Effector memory CD4-positive, alpha-beta T cell (primary cell): ENCODE results near the gene MAD2L2.

Source experiments
- DNase-seq, 3 donors: peaks; one replicate each; pipeline ENCODE4 v3.0.0-alpha.2; 2020
- H3K27ac ChIP-seq: 2 replicates; pipeline ENCODE4 v1.7.0; 2013; ENCODE audit warnings: mild to moderate bottlenecking, low read length, moderate library complexity; ENCODE audit not compliant: insufficient read depth, poor library complexity, severe bottlenecking
- H3K27me3 ChIP-seq: replicated peaks from 2 replicates; pipeline ENCODE4 v1.7.0; 2013; ENCODE audit warnings: mild to moderate bottlenecking, low read length; ENCODE audit not compliant: insufficient read depth, control insufficient read depth, poor library complexity, severe bottlenecking
- H3K36me3 ChIP-seq: 2 replicates; pipeline ENCODE4 v1.7.0; 2013; ENCODE audit warnings: mild to moderate bottlenecking, low read length, moderate library complexity; ENCODE audit not compliant: control insufficient read depth, insufficient read depth
- H3K4me1 ChIP-seq: 2 replicates; pipeline ENCODE4 v1.7.0; 2013; ENCODE audit warnings: low read length, mild to moderate bottlenecking; ENCODE audit not compliant: control insufficient read depth, insufficient read depth, poor library complexity, severe bottlenecking
- H3K4me3 ChIP-seq: 2 replicates; pipeline ENCODE4 v1.7.0; 2013; ENCODE audit warnings: low read length, low read depth, mild to moderate bottlenecking; ENCODE audit not compliant: insufficient read depth, poor library complexity, severe bottlenecking
- H3K9me3 ChIP-seq: 2 replicates; pipeline ENCODE4 v1.7.0; 2013; ENCODE audit warnings: mild to moderate bottlenecking, low read length, moderate library complexity; ENCODE audit not compliant: control insufficient read depth

Gene MAD2L2

DNA sequence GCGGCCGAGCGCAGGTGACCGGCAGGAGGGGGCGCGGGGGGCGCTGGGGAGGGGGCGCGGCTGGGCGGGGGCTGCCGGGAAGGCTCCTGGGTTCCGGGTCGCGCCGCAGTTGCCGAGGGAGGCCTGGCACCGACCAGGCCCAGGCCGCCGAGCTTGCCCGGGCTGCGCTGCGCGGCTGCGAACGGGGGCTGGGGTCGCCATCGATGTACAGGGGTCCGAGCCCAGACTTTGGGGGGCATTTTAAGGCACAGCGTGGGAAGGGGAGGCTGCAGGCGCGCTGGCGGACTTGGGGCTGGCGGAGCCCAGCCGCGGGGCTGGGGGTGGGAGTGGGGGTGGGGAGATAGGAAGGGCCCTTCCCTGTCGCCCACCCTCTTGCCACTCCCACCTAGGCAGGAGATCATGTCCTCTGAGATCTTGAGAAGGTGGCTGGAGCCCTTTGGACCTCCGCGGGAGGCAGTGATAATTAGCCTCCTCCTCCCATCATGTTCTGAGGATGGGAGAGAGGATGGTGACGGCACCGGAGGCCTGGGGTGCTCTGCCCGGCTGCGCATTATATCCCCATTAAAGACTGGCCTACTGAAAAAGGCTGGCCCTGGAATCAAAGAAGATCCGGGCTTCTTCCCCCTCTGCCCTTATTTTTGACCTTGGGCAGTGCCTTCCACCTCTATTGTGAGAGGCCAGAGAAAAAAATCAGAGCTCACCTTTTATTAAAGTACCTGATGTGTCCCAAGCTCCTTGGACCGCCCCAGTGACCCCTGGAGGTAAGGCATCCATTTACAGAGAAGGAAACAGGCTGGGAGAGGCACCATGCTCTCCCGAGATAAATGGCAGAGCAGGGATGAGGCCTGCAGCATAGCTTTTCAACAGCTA lies 25.8 kb downstream of the MAD2L2 start:
- H3K27ac ChIP-seq = peak overlapping the region; percentile 34
- H3K27me3 ChIP-seq = no peaks in the 10 kb centered on the region
- no peaks in the 10 kb centered on the region for H3K9me3 ChIP-seq
- peaks cover 28% of the 10 kb centered on the region for H3K4me1 ChIP-seq
- peak overlapping the region; percentile 49 for H3K4me3 ChIP-seq
- H3K36me3 ChIP-seq = peaks cover 11% of the 10 kb centered on the region
- no peak for DNase-seq

DNA sequence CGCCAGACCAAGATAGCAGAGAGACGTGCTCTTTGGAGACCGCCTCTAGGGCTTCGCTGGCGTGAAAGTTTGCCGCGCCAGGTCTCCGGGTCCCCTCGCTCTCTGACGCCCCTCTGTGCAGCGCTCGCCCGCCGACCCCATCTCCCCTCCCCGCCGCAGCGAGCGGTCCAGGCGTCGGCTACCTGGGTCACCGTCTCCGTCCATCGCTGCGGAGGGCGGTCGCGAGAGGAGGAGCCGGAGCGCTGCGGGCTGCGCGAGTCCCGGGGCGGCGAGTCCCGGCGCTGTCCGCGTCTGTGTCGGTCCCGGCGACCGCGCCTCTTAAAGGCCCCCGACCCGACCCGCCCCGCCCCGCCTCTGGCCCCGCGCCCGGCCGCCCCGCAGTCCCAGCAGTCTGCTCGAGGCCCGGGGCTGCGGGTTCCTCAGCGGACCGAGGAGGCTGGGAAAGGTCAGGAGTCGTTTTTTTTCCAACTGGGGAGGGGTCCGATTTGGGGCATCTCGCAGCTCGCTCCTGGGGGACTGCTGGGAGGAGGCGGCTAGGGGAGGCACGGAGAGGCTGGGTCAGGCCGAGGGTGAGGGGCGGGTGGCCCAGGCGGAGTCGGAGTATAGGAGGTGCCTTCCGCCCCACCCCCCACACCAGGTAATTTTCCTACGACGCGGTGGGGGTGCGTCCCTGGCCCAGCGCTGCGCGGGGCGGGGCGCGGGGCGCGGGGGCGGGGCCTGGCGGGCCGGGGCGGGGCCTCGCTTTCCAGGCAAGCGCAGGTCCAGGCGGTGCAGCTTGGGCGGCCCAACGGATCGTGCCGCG lies 26.6 kb downstream of the MAD2L2 start, which contains the start of the genes FBXO2 and FBXO44:
Gene FBXO2 (minus strand): TSS at position 293 of the 802 bp plus-strand sequence. CDS start 89 bp downstream, at position 204.
Gene FBXO44 (plus strand): TSS at position 741 of the 802 bp plus-strand sequence. CDS start 959 bp downstream, outside the sequence.
- DNase-seq = peak; percentile 45 to 59 (median 54)

DNA sequence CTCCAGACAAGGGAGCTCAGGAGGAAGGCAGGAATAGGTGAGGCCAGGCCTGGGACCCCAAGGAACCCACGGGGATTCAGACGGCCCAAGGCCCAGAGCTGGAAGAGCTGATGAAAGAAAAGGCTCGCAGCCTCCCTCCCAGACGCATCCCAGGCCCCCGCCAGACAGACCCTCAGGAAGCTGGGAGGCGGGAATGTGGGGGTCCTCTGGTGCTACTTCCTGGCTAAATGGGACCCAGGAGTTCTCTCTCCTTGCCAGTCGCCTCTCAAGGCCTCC lies 27.1 kb downstream of the MAD2L2 start:
- peaks cover 5% of the 10 kb centered on the region for H3K36me3 ChIP-seq
- no peak overlapping the region for H3K4me3 ChIP-seq
- H3K27ac ChIP-seq = no peak overlapping the region
- H3K27me3 ChIP-seq = no peaks in the 10 kb centered on the region
- H3K9me3 ChIP-seq = no peaks in the 10 kb centered on the region
- DNase-seq = no peak
- peaks cover 38% of the 10 kb centered on the region for H3K4me1 ChIP-seq

More for the DNA sequence above, 26.6 kb downstream of the MAD2L2 start, which contains the start of the genes FBXO2 and FBXO44:
- Histone ChIP-seq H3K4me3 (peak within 1 kb of the TSS; percentile 61), H3K27ac (peak within 1 kb of the TSS; percentile 34), H3K36me3 (peaks cover 5% of the 10 kb centered on the region), H3K9me3 (no peaks in the 10 kb centered on the region), H3K27me3 (no peaks in the 10 kb centered on the region), H3K4me1 (peaks cover 36% of the 10 kb centered on the region)

DNA sequence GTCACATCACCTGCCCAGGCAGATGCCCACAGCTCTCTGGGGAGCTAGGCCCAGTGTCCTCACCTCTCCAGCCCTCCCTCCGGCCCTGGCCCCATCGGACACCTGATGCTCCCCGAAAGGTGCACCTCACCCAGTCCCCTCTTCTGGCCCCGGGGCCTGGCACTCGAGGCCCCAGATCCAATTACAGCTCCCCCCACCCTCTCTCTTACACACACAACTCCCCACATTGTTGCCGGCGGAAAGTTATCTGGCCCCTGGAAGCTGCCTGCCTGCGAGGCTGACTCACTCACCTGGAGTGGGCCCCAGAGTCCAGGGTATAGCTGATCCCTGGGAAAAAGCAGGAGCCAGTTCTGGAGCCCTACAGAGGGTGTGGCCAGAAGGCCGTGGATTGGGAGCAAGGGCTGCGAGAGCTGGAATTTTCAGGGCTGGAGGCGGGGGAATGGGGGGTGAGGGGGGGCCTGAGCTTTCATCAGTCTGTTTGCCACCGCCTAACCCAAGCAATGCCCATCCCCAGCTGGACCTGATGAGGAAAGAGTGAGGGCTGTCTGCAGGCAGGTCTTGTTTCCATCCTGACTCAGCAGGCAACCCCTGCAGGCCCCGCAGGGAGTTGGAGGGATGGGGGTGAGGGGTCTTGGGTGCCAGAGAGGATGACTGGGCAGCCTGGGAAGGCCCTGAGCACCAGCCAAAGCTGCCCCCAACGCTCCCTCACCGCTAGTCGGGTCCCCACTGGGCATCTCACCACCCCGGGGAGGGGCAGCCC lies 27.7 kb downstream of the MAD2L2 start:
- Histone ChIP-seq H3K4me1 (peaks cover 38% of the 10 kb centered on the region), H3K9me3 (no peaks in the 10 kb centered on the region), H3K27me3 (no peaks in the 10 kb centered on the region), H3K36me3 (peaks cover 5% of the 10 kb centered on the region), H3K4me3 (no peak overlapping the region), H3K27ac (no peak overlapping the region)
- no peak for DNase-seq

DNA sequence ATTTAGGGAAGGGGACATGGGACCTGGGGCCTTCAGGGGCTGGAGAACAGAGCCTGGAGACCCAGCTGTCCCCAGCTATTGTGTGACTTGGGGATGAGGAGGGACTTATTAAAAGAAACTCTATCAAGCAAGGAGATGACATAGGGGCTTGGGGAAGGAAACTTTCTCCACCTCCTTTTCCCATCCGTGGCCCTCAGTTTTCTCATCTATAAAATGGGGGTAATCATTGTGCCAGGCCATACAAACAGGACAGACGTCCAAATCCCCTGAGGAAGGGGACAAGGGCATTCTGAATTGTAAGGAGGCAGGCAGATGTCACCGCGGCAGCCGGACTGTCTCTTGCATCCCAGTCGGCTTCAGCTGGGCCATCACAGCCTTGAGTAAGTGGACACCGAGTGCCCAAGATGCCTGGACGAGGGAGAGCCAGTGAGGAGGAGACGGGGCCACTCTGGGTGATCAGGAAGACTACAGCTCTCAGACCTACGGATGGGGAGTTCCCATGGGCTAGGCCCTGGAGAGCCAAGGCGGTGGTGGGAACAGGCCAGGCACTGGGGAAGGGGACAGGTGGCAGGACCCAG lies 28.7 kb downstream of the MAD2L2 start:
- Histone ChIP-seq H3K4me3 (no peak overlapping the region), H3K4me1 (peaks cover 38% of the 10 kb centered on the region), H3K36me3 (no peaks in the 10 kb centered on the region), H3K27ac (no peak overlapping the region), H3K9me3 (no peaks in the 10 kb centered on the region), H3K27me3 (no peaks in the 10 kb centered on the region)
- no peak for DNase-seq

DNA sequence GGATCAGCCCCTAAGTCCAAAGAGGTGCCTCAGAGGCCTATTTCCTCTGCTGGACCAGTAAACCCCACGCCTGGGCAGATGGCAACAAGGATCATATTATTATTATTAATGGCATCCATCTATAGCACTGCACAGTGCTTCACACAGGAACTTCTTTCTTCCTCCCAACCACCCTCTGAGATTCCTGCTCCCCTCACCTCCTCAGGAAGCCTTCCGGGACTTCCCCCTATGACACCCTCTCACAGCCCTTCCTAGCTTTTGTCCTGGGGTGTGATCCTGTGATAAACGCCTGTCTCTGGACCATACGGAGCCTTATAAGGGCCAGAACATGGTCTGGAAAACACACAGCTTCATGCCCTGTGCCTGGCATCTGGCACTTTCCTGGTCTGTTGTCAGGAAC lies 29.9 kb downstream of the MAD2L2 start:
- H3K27me3 ChIP-seq = no peaks in the 10 kb centered on the region
- no peaks in the 10 kb centered on the region for H3K9me3 ChIP-seq
- H3K36me3 ChIP-seq = no peaks in the 10 kb centered on the region
- no peak for DNase-seq
- H3K4me1 ChIP-seq = peaks cover 36% of the 10 kb centered on the region
- no peak overlapping the region for H3K27ac ChIP-seq
- peak overlapping the region; percentile 25 for H3K4me3 ChIP-seq

DNA sequence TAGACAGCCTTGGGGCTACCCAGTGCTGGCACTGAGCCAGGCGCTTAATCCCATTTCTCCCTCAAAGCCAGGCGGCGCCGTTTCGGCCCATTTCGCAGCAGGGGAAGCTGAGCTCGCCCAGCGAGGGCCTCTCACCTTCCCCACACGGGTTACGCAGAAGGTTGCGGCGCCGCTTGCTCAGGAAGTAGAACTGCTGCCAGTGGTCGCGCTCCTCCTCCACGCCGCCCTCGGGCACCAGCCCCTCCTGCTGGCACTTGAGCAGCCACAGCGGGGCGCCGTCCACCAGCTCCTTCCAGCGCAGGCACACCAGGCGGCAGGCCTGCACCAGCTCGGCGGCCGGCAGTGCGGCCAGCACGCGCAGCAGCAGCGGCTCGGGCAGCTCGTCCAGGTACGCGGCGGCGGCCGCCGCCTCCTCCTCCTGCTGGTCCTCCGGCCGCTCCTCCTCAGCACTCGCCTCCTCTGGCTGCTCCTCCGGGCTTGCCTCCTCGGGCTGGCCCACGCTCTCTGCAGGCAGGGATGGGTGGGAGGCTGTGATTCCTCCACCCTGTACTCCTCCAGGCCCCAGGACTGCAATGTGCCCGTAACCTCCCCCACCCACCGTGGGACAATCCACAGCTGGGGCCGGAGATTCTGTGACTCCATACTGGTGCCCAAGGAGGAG lies 30.5 kb downstream of the MAD2L2 start:
- H3K4me3 ChIP-seq = peak overlapping the region; percentile 25

DNA sequence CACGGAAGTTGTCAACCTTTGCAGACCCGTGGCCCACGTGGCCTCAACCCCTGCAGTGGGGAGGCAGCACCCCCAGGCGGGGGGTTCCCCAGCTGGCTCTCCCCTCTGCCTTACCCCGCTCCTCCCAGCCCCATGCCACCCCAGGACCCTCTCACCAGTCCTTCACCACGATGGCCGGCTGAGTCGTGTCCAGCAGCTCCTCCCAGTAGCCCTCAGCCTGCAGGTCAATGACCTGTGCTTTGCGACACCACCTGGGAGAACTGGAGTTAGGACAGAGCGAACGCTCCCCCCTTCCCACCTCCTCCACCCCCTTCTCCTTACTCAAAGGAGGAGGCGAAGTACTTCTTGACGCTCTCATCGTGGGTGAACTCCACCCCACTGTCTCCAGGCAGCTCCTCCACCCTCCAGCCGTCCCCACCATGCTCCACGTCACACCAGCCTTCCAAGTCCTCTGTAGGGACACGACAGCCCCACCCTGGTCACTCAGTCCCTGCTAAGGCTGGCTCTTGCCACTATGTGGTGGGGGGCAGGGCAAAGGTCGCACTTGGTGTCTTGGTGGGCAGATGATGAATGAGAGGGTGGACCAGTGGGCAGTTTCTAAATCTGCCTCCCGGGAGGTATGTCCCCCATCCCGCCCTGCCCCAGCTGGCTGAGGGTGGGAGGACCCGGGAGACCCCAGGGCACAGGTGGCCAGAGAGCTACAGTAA lies 31.2 kb downstream of the MAD2L2 start:
- Histone ChIP-seq H3K36me3 (no peaks in the 10 kb centered on the region), H3K27me3 (no peaks in the 10 kb centered on the region), H3K4me1 (peaks cover 27% of the 10 kb centered on the region), H3K27ac (no peak overlapping the region), H3K4me3 (peak overlapping the region; percentile 25), H3K9me3 (no peaks in the 10 kb centered on the region)
- DNase-seq = no peak

More for the DNA sequence above, 30.5 kb downstream of the MAD2L2 start:
- H3K27ac ChIP-seq = no peak overlapping the region
- no peaks in the 10 kb centered on the region for H3K27me3 ChIP-seq
- DNase-seq = peak; percentile 67
- H3K4me1 ChIP-seq = peaks cover 31% of the 10 kb centered on the region
- no peaks in the 10 kb centered on the region for H3K9me3 ChIP-seq
- no peaks in the 10 kb centered on the region for H3K36me3 ChIP-seq

DNA sequence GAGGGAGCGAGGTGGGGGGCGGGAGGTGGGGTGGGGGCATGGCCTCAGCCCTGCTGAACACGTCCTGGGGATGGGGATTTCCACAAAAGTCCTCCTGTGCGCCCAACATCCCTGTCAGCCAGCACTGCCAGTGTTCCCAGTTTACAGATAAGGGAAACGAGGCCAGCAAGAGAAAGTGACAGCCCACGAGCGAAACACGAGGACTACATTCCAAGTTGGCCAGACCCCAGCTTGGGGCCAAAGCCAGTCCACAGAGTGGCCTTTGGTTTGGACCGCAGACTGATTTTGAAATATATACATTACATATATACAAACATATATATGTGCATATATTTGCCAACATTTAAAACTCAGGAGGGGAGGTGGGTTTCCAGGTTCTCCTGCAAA lies 31.7 kb downstream of the MAD2L2 start:
- H3K27me3 ChIP-seq = no peaks in the 10 kb centered on the region

More for the DNA sequence above, 31.7 kb downstream of the MAD2L2 start:
- Histone ChIP-seq H3K4me3 (no peak overlapping the region), H3K4me1 (peaks cover 24% of the 10 kb centered on the region), H3K36me3 (no peaks in the 10 kb centered on the region), H3K27ac (no peak overlapping the region), H3K9me3 (no peaks in the 10 kb centered on the region)
- no peak for DNase-seq
